SH-SY5Y (cell line): ENCODE data around the gene LYPD6B.

ENCODE experiments used
- GATA2 ChIP-seq: IDR thresholded peaks from 2 replicates; pipeline ENCODE4 v1.6.1; 2011; ENCODE audit warnings: mild to moderate bottlenecking, low read depth, low read length
- GATA3 ChIP-seq: IDR thresholded peaks from 2 replicates; pipeline ENCODE4 v1.6.1; 2011; ENCODE audit warnings: low read depth, mild to moderate bottlenecking, low read length, moderate library complexity

GRCh38 chr2:149058936-149059335 lies 20.4 kb downstream of the LYPD6B start:
- TF ChIP-seq GATA2 (no peak), GATA3 (no peak)
